GM23338 (cell line): ENCODE data around the gene R3HDM2. TPM values are rescaled to one million over a fixed set of nuclear protein-coding genes. Genes with fewer than 3 reads are reported as not detected.

ENCODE experiments used
- ATAC-seq: fragments of 200-7000 bp; cut with Tn5 transposase; 3 replicates; pipeline ENCODE4 v1.9.1; 2020
- DNase-seq: peaks from one replicate; pipeline ENCODE4 v3.0.0-alpha.2; 2015; ENCODE audit warnings: low spot score
- H2AFZ ChIP-seq: fragments of 200-600 bp; sonication (generic); 2 replicates; pipeline ENCODE4 v1.8.0; 2016; ENCODE audit warnings: antibody characterized with exemption, mild to moderate bottlenecking, moderate library complexity
- H3F3A ChIP-seq: fragments of 200-600 bp; sonication (generic); replicated peaks from 2 replicates; pipeline ENCODE4 v1.8.0; 2017; ENCODE audit warnings: antibody characterized with exemption, mixed run types, low read depth
- H3K27ac ChIP-seq: fragments of 200-600 bp; sonication (generic); 2 replicates; pipeline ENCODE4 v1.6.1; 2016; ENCODE audit warnings: low read depth
- H3K27me3 ChIP-seq: fragments of 200-600 bp; sonication (generic); 2 replicates; pipeline ENCODE4 v1.8.0; 2016; ENCODE audit warnings: mild to moderate bottlenecking, mixed run types, moderate library complexity; ENCODE audit not compliant: insufficient read depth
- H3K36me3 ChIP-seq: fragments of 200-600 bp; sonication (generic); 2 replicates; pipeline ENCODE4 v1.8.0; 2016; ENCODE audit warnings: mild to moderate bottlenecking; ENCODE audit not compliant: insufficient read depth
- H3K4me1 ChIP-seq: fragments of 200-600 bp; sonication (generic); 2 replicates; pipeline ENCODE4 v1.8.0; 2016; ENCODE audit warnings: mild to moderate bottlenecking, moderate library complexity; ENCODE audit not compliant: insufficient read depth
- H3K4me2 ChIP-seq: fragments of 200-600 bp; sonication (generic); 2 replicates; pipeline ENCODE4 v1.7.1; 2017; ENCODE audit warnings: mixed run types
- H3K4me3 ChIP-seq: fragments of 200-600 bp; sonication (generic); 2 replicates; pipeline ENCODE4 v1.6.1; 2016; ENCODE audit warnings: mixed run types
- H3K79me2 ChIP-seq: fragments of 200-600 bp; sonication (generic); replicated peaks from 2 replicates; pipeline ENCODE4 v1.8.0; 2017; ENCODE audit warnings: mild to moderate bottlenecking; ENCODE audit not compliant: insufficient read depth
- H3K9me2 ChIP-seq: fragments of 200-600 bp; sonication (generic); 2 replicates; pipeline ENCODE4 v1.8.0; 2017; ENCODE audit not compliant: insufficient read depth
- H4K20me1 ChIP-seq: fragments of 200-600 bp; sonication (generic); replicated peaks from 2 replicates; pipeline ENCODE4 v1.8.0; 2017; ENCODE audit warnings: mild to moderate bottlenecking; ENCODE audit not compliant: insufficient read depth
- H3K27ac Mint-ChIP-seq: 2 replicates; pipeline ENCODE4 v1.8.0; 2020; ENCODE audit warnings: inconsistent platforms, mild to moderate bottlenecking, moderate library complexity, mixed read lengths
- H3K27me3 Mint-ChIP-seq: 3 replicates; pipeline ENCODE4 v1.8.0; 2022; ENCODE audit warnings: low read depth, mild to moderate bottlenecking, moderate library complexity, mixed read lengths, inconsistent platforms; ENCODE audit not compliant: insufficient read depth, poor library complexity
- H3K36me3 Mint-ChIP-seq: 3 replicates; pipeline ENCODE4 v1.8.0; 2021; ENCODE audit warnings: low read depth, mild to moderate bottlenecking, inconsistent platforms, moderate library complexity, mixed read lengths
- H3K4me1 Mint-ChIP-seq: 3 replicates; pipeline ENCODE4 v1.8.0; 2020; ENCODE audit warnings: mild to moderate bottlenecking, inconsistent platforms, mixed read lengths
- H3K4me3 Mint-ChIP-seq: 3 replicates; pipeline ENCODE4 v1.8.0; 2021; ENCODE audit warnings: moderate library complexity, mild to moderate bottlenecking, inconsistent platforms, mixed read lengths
- H3K9me3 Mint-ChIP-seq: 3 replicates; pipeline ENCODE4 v1.8.0; 2020; ENCODE audit warnings: moderate library complexity, mild to moderate bottlenecking, inconsistent platforms, mixed read lengths
- CREB1 ChIP-seq: fragments of 250-450 bp; sonication (Bioruptor Pico); IDR thresholded peaks from 2 replicates; pipeline ENCODE4 v1.5.0; 2020; ENCODE audit warnings: low read depth, mild to moderate bottlenecking, moderate library complexity
- EZH2 ChIP-seq: fragments of 200-600 bp; sonication (generic); IDR thresholded peaks from one replicate; pipeline ENCODE4 v1.8.0; 2017; ENCODE audit warnings: antibody characterized with exemption, mild to moderate bottlenecking, low read depth; ENCODE audit not compliant: unreplicated experiment
- EZH2phosphoT487 ChIP-seq: fragments of 200-600 bp; sonication (generic); IDR thresholded peaks from one replicate; pipeline ENCODE4 v1.8.1; 2018; ENCODE audit warnings: antibody characterized with exemption; ENCODE audit not compliant: unreplicated experiment
- JUNB ChIP-seq: IDR thresholded peaks from one replicate; pipeline ENCODE4 v1.6.1; 2016; ENCODE audit warnings: antibody characterized with exemption; ENCODE audit not compliant: unreplicated experiment
- NANOG ChIP-seq: IDR thresholded peaks from 2 replicates; pipeline ENCODE4 v1.6.1; 2016; ENCODE audit warnings: antibody characterized with exemption, borderline replicate concordance
- POLR2AphosphoS5 ChIP-seq: IDR thresholded peaks from 2 replicates; pipeline ENCODE4 v1.6.1; 2016; ENCODE audit warnings: antibody characterized with exemption, low read depth
- STAT1 ChIP-seq: IDR thresholded peaks from one replicate; pipeline ENCODE4 v1.6.1; 2016; ENCODE audit warnings: antibody characterized with exemption; ENCODE audit not compliant: unreplicated experiment
- ZNF114 ChIP-seq: fragments of 250-450 bp; sonication (Bioruptor Pico); IDR thresholded peaks from 2 replicates; pipeline ENCODE4 v1.5.0; 2020; ENCODE audit warnings: mild to moderate bottlenecking, moderate library complexity
- ZNF331 ChIP-seq: fragments of 250-450 bp; sonication (Bioruptor Pico); IDR thresholded peaks from 2 replicates; pipeline ENCODE4 v1.5.0; 2020; ENCODE audit warnings: low read depth, mild to moderate bottlenecking, moderate library complexity
- polyA plus RNA-seq: library from polyadenylated mRNA; unstranded; fragments of >200 nt; fragmentation: Nextera tagmentation; extraction: Ambion mirVana; gene quantifications from 2 replicates; pipeline ENCODE4 v1.2.1, GENCODE V29; 2016
- total RNA-seq: library from RNA; depleted of rRNA; stranded (reverse); fragments of >200 nt; shearing (Covaris generic); gene quantifications from 2 replicates; pipeline ENCODE4 v1.2.3, GENCODE V29; 2014
- TF ChIP-seq, protein P1 (sequence below), 2 experiments: fragments of 200-600 bp in 1 of 2; sonication (generic) in 1 of 2; conservative IDR thresholded peaks; 2 replicates each; pipeline versions ENCODE4 v1.5.1 to v1.6.1; 2016 to 2017; ENCODE audit warnings: antibody characterized with exemption in 2 of 2, low read depth in 2 of 2, mild to moderate bottlenecking in 2 of 2, moderate library complexity in 1 of 2
- TF ChIP-seq, protein P2 (sequence below): IDR thresholded peaks from one replicate; pipeline ENCODE4 v1.6.1; 2018; ENCODE audit warnings: antibody characterized with exemption; ENCODE audit not compliant: unreplicated experiment
- TF ChIP-seq, protein P3 (sequence below): IDR thresholded peaks from 2 replicates; pipeline ENCODE4 v1.6.1; 2016; ENCODE audit warnings: antibody characterized with exemption

Gene R3HDM2
- total and polyA plus RNA-seq, 2 experiments from 2014 or later = 9.6 to 19.6 TPM

DNA sequence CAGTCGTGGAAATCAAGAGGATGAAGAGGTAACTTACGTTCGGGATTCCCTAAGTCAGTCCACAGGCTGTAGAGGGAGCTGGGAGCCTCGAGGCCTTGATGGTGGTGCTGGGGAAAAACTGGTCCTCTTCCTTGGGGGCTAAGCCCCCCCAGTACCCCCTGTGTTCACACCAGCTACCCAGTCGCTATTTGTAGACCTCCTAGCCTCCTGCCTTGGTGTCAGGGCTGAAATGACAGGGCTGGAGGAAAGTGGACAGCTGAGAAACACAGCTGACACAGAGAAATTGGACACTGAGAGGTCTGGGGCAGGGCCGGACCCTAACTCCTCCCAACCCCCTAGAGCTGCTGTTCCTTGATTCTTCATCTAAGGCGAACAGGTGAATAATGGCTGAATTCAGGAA is 179.9 kb downstream of the R3HDM2 start, which contains the start of gene STAC3 (continued):
- TF ChIP-seq ZNF114 (CRISPR knock-in tag) = no peak
- no peak for TF ChIP-seq JUNB
- no peak for TF ChIP-seq NANOG
- TF ChIP-seq, protein P1, sequence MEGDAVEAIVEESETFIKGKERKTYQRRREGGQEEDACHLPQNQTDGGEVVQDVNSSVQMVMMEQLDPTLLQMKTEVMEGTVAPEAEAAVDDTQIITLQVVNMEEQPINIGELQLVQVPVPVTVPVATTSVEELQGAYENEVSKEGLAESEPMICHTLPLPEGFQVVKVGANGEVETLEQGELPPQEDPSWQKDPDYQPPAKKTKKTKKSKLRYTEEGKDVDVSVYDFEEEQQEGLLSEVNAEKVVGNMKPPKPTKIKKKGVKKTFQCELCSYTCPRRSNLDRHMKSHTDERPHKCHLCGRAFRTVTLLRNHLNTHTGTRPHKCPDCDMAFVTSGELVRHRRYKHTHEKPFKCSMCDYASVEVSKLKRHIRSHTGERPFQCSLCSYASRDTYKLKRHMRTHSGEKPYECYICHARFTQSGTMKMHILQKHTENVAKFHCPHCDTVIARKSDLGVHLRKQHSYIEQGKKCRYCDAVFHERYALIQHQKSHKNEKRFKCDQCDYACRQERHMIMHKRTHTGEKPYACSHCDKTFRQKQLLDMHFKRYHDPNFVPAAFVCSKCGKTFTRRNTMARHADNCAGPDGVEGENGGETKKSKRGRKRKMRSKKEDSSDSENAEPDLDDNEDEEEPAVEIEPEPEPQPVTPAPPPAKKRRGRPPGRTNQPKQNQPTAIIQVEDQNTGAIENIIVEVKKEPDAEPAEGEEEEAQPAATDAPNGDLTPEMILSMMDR (conservative IDR thresholded peaks at IDR 0.05; ENCODE audit: low read depth in 2 of 2) = no peak
- TF ChIP-seq, protein P2, sequence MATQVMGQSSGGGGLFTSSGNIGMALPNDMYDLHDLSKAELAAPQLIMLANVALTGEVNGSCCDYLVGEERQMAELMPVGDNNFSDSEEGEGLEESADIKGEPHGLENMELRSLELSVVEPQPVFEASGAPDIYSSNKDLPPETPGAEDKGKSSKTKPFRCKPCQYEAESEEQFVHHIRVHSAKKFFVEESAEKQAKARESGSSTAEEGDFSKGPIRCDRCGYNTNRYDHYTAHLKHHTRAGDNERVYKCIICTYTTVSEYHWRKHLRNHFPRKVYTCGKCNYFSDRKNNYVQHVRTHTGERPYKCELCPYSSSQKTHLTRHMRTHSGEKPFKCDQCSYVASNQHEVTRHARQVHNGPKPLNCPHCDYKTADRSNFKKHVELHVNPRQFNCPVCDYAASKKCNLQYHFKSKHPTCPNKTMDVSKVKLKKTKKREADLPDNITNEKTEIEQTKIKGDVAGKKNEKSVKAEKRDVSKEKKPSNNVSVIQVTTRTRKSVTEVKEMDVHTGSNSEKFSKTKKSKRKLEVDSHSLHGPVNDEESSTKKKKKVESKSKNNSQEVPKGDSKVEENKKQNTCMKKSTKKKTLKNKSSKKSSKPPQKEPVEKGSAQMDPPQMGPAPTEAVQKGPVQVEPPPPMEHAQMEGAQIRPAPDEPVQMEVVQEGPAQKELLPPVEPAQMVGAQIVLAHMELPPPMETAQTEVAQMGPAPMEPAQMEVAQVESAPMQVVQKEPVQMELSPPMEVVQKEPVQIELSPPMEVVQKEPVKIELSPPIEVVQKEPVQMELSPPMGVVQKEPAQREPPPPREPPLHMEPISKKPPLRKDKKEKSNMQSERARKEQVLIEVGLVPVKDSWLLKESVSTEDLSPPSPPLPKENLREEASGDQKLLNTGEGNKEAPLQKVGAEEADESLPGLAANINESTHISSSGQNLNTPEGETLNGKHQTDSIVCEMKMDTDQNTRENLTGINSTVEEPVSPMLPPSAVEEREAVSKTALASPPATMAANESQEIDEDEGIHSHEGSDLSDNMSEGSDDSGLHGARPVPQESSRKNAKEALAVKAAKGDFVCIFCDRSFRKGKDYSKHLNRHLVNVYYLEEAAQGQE = no peak
- no peak for TF ChIP-seq EZH2phosphoT487
- no peak for TF ChIP-seq EZH2
- no peak for TF ChIP-seq CREB1 (CRISPR knock-in tag)

DNA sequence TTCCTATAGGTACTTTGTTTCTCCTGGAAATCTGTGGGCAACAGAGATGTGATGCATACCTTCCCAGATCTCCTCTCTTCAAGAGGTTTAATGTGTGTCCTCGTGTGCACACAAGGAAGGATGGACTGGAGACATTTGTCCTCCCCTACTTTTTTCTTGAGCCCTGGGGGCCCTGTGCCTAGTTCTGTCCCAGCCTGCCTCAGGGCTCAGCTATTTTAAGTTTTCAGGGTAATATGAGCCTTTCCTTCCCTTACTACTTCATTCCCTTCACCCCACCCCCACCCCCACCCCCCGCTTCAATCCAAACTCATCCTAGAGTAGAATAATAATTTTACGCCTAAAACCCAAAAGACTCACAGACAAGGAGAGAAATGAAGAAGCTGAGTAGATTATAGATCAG is 180.3 kb downstream of the R3HDM2 start:
- Mint-ChIP-seq H3K36me3 (no peaks in the 10 kb centered on the region), H3K4me3 (no peak overlapping the region), H3K27ac (no peak overlapping the region), H3K4me1 (peaks cover 37% of the 10 kb centered on the region), H3K27me3 (peaks cover 12% of the 10 kb centered on the region), H3K9me3 (no peaks in the 10 kb centered on the region)
- Histone ChIP-seq H2AFZ (no peak overlapping the region), H3K27ac (no peak overlapping the region), H3K36me3 (no peaks in the 10 kb centered on the region), H3K4me3 (no peak overlapping the region), H3F3A (peaks cover 4% of the 10 kb centered on the region), H3K4me2 (peak overlapping the region; percentile 70), H3K4me1 (peaks cover 36% of the 10 kb centered on the region), H3K9me2 (no peaks in the 10 kb centered on the region), H3K27me3 (no peaks in the 10 kb centered on the region), H3K79me2 (no peaks in the 10 kb centered on the region), H4K20me1 (no peaks in the 10 kb centered on the region)
- DNase-seq = no peak
- no peak for ATAC-seq
- TF ChIP-seq CREB1 (CRISPR knock-in tag) (no peak), STAT1 (no peak), EZH2phosphoT487 (no peak), ZNF331 (no peak), EZH2 (no peak), JUNB (no peak), NANOG (no peak), POLR2AphosphoS5 (no peak), ZNF114 (CRISPR knock-in tag) (no peak)
- TF ChIP-seq, protein P1 (conservative IDR thresholded peaks at IDR 0.05; ENCODE audit: low read depth in 2 of 2) = no peak
- TF ChIP-seq, protein P3, sequence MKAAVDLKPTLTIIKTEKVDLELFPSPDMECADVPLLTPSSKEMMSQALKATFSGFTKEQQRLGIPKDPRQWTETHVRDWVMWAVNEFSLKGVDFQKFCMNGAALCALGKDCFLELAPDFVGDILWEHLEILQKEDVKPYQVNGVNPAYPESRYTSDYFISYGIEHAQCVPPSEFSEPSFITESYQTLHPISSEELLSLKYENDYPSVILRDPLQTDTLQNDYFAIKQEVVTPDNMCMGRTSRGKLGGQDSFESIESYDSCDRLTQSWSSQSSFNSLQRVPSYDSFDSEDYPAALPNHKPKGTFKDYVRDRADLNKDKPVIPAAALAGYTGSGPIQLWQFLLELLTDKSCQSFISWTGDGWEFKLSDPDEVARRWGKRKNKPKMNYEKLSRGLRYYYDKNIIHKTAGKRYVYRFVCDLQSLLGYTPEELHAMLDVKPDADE = no peak
